HG03571 (cell line): ENCODE results near the gene LEPROT.
A peak's percentile ranks its signal among the peaks of the same experiment; 100 is the strongest.

Source experiments
- ATAC-seq: cut with Tn5 transposase; IDR thresholded peaks from one replicate; pipeline ENCODE4 v1.9.1; 2021; ENCODE audit not compliant: unreplicated experiment

The LEPROT gene

DNA sequence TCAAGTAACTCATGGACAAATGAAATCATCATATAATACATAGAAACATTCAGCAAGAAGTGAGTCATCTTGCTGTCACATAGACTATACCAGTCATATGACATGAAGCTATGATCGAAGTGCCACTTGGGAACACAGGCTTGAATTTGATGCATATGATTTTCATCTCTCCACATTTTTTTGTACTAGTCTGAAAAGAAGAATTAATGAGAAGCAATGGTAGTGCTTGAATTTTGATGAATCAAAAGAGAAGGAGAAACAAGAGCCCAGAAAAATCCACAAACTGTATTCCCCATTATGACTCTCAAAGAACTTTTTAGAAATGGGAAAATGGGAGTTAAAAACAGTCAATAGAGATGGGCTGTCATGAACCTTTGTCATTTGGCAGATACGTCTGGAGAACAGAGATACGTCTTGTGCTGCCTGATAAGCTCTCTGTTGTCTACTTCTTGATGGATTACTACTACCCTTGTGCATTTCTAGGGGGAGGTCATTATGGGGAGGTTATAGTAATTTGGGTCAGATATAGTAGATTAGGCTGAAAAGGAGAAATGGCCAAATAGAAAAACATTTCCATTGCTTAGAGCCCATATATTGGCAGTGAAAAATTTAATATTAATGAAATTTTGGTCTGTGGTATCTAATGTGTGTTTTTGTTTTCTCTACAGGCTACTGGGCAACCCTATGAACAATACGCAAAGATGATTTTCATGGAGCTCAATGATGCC lies 8.0 kb upstream of the LEPROT start:
- no peak for ATAC-seq

DNA sequence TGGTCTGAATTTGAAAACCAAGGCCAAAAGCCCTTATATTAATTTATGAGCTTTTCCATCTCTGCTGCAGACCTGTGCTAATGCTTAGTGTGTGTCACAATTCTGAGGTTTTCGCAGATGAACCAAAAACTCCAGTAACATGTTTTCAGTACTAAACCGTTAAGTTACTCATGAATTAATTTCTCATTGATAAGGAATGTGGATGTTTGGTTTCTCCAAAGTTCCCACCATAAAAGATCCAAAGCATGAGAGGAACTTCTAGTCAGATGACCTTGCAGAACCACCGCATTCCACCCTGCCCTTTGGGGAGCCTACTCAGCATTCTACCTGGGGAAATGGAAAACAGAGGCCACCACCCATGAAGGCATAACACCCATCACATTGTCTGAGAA lies 7.5 kb upstream of the LEPROT start:
- ATAC-seq: no peak

DNA sequence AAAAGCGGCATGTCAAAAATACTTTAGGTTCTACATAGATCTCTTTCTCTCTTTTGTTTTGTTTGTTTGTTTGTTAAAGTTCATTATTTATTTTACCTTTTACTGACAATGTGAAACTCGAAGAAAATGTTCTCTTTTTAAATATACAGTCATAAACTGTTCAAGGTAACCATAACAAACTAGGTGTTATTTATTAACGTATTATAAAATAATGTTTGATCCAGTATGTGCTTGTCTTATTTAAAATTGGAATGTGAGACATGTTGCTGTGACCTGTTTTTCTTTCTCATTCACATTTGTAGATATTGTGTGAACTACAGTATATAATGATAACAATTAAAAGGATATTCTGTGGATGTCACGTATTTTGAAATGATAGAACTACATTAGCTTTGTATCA lies 5.9 kb upstream of the LEPROT start:
- ATAC-seq: no peak

GRCh38 chr1:65416767-65417166 lies 3.7 kb upstream of the LEPROT start:
- no peak for ATAC-seq

DNA sequence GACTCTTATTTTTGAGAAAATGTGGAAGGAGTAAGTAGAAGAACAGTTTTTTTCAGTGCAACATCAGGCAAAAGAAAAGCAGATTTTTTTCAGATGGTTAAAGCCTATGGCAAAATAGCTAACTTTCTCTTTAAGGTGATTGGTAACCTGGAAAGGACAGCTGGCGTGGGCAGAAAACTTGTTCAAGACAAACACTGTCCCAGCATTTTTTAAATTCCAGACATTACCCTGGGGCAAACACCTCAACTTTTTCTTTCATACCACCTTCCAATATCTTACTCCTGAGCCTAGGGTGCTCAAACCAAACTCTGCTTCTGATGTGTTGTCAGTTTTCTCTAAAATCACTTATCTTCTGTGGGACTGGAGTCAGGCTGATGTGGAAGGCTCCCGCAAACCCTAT lies 2.7 kb upstream of the LEPROT start:
- ATAC-seq: no peak

DNA sequence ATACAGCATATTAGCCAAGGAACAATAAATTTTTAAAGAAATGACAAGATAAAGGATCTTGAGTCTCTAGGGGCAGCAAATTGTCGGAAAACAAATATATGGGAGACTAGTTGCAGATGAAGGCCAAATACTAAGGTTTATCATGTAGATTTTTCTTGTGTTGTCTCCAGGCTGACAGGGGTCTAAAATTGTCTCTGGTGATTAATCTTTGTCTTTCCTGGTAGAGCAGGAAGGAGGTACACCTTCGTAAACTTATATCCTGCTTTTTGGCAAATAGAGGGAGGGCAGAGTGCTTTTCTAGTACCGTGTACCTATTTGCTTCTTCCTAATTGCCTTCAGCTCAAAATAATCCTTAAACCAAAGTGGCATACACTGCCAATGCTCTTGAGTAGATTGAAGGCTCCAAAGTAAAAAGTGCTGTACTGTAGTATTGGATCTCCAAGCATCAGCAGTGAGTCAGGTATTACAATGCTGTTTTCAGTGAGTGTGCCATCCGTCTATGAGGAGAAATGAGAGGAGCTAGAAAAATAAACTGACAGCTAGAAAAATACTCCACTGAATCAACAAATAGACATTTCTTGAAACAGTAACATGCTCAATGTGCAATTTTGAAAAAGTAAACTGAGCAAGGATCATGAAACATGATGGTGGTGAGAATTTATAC lies 1.8 kb upstream of the LEPROT start:
- ATAC-seq: no peak

GRCh38 chr1:65419681-65420589 lies 533 bp upstream of the LEPROT start:
- ATAC-seq: peak; percentile 95

DNA sequence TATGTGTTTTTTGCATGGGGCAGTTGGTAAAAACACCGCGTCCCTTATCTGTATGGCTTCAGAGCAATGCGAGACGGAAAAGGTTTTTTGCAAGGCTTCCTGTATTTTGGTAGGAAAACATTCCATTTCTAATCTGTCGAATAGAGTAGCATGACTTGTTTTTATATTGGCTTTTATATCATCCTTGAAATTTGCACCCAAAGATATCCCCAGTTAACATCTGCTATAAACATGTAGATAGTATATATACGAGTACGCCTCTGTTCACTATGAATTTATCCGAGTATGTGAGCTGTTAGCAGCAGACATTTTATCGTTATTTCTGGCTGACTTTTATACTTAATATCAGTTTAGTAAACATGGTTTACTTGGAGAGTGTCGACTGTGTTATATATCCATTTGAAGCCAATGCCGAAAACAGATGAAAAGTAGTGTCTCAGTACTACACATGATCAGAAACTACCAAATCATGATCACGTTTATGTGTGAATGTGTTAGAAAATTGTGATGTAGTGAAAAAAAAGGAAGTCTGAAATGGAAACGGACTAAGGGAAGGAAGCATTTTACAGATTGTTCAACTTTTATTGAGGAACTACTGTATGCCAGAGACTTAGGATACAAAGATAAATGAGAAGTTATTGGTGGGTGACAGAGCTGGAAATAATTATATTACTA lies 1.0 kb downstream of the LEPROT start:
- ATAC-seq: no peak

DNA sequence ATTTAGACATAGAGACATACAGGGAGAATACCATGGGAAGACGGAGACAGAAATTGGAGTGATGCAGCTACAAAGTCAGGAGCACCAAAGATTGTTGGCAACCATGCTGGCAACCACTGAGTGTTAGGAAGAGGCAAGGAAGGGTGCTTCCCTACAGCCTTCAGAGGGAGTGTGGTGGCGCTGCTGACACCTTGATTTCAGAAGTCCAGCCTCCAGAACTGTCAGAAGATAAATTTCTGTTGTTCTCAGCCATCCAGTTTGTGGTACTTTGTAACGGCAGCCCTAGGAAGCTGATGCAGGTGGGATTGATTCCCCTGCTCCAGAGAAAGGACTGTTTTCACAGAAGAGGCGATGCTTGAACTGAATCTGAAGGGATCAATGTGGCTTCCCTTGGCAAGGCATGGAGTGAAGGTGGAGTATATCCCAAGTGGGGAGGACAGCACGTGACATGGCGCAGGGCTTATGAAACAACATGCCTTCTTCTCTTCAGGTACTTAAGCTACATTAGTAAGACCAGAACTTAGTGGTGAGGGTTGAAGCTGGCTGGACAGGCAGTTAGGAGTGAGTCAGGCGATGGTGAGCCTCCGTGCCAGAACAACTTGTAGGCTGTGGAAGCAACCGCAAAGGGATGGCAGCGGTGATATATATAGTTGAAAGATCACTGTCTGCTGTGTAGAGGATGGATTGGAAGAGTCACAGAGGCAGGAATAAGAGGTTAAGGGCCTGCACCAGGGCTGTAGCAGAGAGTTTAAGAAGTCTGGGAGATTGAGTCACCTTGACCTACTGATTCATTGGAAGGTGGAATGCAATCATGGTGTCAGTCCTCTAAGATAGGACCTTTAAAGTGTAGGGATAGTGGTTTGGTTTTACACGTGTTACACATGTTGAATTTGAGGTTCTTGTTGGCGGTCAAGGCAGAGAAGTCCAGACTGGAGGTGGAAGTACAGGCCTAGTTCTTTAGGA lies 2.1 kb downstream of the LEPROT start:
- ATAC-seq: no peak

- no peak for ATAC-seq
Observed at GRCh38 chr1:65423884-65424572, 3.6 kb downstream of the LEPROT start.

- ATAC-seq: no peak
Observed at GRCh38 chr1:65424573-65424889, 4.1 kb downstream of the LEPROT start.

- no peak for ATAC-seq
Observed at GRCh38 chr1:65425006-65425405, 4.5 kb downstream of the LEPROT start.

DNA sequence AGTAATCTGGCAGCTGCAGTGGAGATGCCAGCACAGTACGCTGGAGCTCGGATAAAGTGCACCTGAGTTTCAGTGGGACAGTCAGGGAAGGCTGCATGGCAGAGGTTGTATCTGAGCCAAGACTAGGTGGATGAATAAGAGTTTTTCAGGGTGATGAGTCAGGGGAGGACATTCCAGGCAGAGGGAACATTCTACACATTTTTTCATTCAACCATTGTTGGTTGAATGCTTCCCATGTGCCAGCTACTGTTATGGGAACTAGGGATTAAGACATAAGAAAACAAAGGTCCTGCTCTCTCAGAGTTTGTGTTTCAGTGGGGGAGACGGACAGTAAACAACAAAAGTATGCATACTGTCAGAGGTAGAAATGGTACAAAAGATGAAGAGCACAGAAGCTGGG lies 5.2 kb downstream of the LEPROT start:
- no peak for ATAC-seq

GRCh38 chr1:65429078-65429477 lies 8.6 kb downstream of the LEPROT start:
- no peak for ATAC-seq

DNA sequence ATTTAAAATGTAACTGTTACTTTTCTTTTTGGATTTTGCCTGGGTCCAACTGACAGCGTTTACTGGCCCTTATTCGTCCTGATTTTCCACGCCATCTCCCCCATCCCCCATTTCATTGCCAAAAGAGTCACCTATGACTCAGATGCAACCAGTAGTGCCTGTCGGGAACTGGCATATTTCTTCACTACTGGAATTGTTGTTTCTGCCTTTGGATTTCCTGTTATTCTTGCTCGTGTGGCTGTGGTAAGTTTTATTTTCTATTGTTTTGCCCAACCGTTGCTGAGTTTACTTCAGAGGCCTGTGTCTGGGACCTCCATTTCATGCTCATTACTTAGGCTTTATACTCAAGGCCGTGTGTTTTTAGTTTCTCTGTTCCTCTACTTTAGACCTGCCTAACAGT lies 9.3 kb downstream of the LEPROT start:
- ATAC-seq: no peak

DNA sequence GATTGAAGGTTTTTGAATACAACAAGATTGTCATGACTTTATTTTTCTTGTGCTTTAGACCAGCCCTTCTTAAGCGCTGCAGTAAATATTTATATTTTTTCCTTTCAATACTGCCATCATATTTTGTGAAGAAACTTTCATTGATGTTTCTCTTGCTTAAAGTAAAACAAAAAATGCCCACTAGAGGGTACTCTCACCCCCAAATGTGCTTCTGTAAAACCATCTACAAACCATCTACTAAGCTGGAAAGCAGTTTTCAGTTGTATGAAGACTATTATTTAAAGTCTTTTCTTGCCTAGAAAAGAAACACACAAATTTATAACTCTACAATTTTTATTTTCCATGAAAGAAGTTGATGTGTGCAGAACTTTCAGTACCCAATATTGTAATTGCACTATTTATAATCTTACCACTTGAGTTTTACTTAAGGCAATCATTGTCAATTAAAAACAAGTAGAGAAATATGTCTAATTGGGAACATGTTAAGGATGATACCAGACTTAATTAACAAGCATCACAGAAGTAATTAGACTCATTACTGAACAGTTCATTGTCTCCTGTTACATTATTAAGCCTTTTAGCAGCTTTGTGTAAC lies 10.7 kb downstream of the LEPROT start:
- no peak for ATAC-seq

- ATAC-seq: no peak
Observed at GRCh38 chr1:65432918-65433317, 12.4 kb downstream of the LEPROT start.

DNA sequence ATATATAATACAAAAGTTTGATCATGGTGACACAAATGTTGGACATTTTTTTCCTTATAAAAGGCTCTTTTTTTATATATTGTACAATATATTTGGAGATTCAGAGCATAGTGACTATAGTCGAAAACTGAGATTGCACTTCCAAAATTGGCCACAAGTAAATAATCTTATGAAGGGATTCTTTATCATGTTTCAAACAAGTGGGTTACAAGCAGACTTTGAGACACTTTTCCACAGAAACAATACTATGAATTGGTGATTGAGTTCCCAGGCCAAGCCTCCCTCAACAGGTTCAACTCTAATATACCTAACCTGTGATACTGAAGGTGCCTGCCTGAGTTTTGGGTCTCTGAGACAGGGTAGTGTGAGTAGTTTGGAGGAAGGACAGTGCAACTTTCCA lies 13.8 kb downstream of the LEPROT start:
- ATAC-seq: no peak

- no peak for ATAC-seq
Observed at GRCh38 chr1:65434760-65435159, 14.3 kb downstream of the LEPROT start.
